ENCODE data around the gene CCDC39.

Gene CCDC39

GRCh38 chr3:180679178-180680096 is at the start of gene CCDC39:
Gene CCDC39 (minus strand): TSS chr3:180679489. CDS start chr3:180679380, 109 bp downstream.
- H3K27ac ChIP-seq: no peak within 1 kb of the TSS

GRCh38 chr3:180720012-180720411 is 40.7 kb upstream of the CCDC39 start:
- no peak overlapping the region for H3K27ac ChIP-seq
- TF ChIP-seq CTCF (conservative IDR thresholded peaks at IDR 0.05): no peak

More at GRCh38 chr3:180679178-180680096, at the start of gene CCDC39:
- TF ChIP-seq CTCF (conservative IDR thresholded peaks at IDR 0.05): no peak

GRCh38 chr3:180707896-180708295 is 28.6 kb upstream of the CCDC39 start:
- no peak overlapping the region for H3K27ac ChIP-seq
- no peak for TF ChIP-seq CTCF (conservative IDR thresholded peaks at IDR 0.05)

- TF ChIP-seq CTCF (conservative IDR thresholded peaks at IDR 0.05): no peak
- H3K27ac ChIP-seq: no peak overlapping the region
Observed at GRCh38 chr3:180705619-180706018, 26.3 kb upstream of the CCDC39 start.

GRCh38 chr3:180704532-180704931 is 25.2 kb upstream of the CCDC39 start:
- TF ChIP-seq CTCF (conservative IDR thresholded peaks at IDR 0.05): no peak

GRCh38 chr3:180700941-180701340 is 21.7 kb upstream of the CCDC39 start:
- H3K27ac ChIP-seq: no peak overlapping the region
- no peak for TF ChIP-seq CTCF (conservative IDR thresholded peaks at IDR 0.05)

More at GRCh38 chr3:180704532-180704931, 25.2 kb upstream of the CCDC39 start:
- no peak overlapping the region for H3K27ac ChIP-seq

GRCh38 chr3:180698760-180699270 is 19.5 kb upstream of the CCDC39 start:
- TF ChIP-seq CTCF (conservative IDR thresholded peaks at IDR 0.05): no peak

More at GRCh38 chr3:180698760-180699270, 19.5 kb upstream of the CCDC39 start:
- no peak overlapping the region for H3K27ac ChIP-seq

All from VCaP (cell line).